Aorta (tissue), 5 donors: Measurements from ENCODE around the gene TAC3. TPM values are rescaled to one million over a fixed set of nuclear protein-coding genes. Genes with fewer than 3 reads are reported as not detected.
"Not testable (repeated sequence)": the region's sequence is repeated elsewhere in the genome, so short reads cannot be mapped to it uniquely, and the experiment has no call there.

Source experiments
- ATAC-seq: fragments of 200-7000 bp; cut with Tn5 transposase; one replicate; pipeline ENCODE4 v1.9.1; 2022; ENCODE audit warnings: moderate library complexity; ENCODE audit not compliant: low FRiP score
- DNase-seq, 2 donors: peaks; one replicate each; pipeline ENCODE4 v3.0.0-alpha.2; 2020
- H3K27ac ChIP-seq, 2 donors: one replicate each; pipeline ENCODE4 v1.5.1; 2013; ENCODE audit warnings: low read length in 2 of 2, mild to moderate bottlenecking in 2 of 2, moderate library complexity in 2 of 2, control low read depth in 1 of 2, inconsistent platforms in 1 of 2, low read depth in 1 of 2
- H3K27me3 ChIP-seq, 2 donors: one replicate each; pipeline ENCODE4 v1.6.1; 2013; ENCODE audit warnings: control low read depth in 1 of 2, low read length in 1 of 2, mild to moderate bottlenecking in 1 of 2, moderate library complexity in 1 of 2; ENCODE audit not compliant: insufficient read depth in 2 of 2, control insufficient read depth in 1 of 2
- H3K36me3 ChIP-seq, 2 donors: one replicate each; pipeline ENCODE4 v1.6.1; 2013; ENCODE audit warnings: control low read depth in 1 of 2, low read length in 1 of 2, mild to moderate bottlenecking in 1 of 2; ENCODE audit not compliant: insufficient read depth in 2 of 2, control insufficient read depth in 1 of 2
- H3K4me1 ChIP-seq, 2 donors: one replicate each; pipeline ENCODE4 v1.6.1; 2013; ENCODE audit warnings: low read length in 2 of 2, control low read depth in 1 of 2, mild to moderate bottlenecking in 1 of 2, moderate library complexity in 1 of 2; ENCODE audit not compliant: insufficient read depth in 2 of 2, control insufficient read depth in 1 of 2
- H3K4me3 ChIP-seq, 2 donors: one replicate each; pipeline ENCODE4 v1.5.1; 2013; ENCODE audit warnings: low read length in 2 of 2, control low read depth in 1 of 2, mild to moderate bottlenecking in 1 of 2
- H3K9me3 ChIP-seq: one replicate; pipeline ENCODE4 v1.6.1; 2013; ENCODE audit warnings: mild to moderate bottlenecking, low read length; ENCODE audit not compliant: control insufficient read depth
- WGBS, 2 donors: extraction: QIAGEN DNeasy Blood & Tissue Kit; methylation state at CpG; one replicate each; pipeline ENCODE4 v1.1.7; 2013; 5-methylcytosine and 5-hydroxymethylcytosine counted together
- intact Hi-C, 2 donors: fragments of 100-400 bp; cut with DNase I; formaldehyde crosslinking; loops; one replicate each; pipeline versions ENCODE4 v1.14.2 to v1.15.0; 2022
- polyA plus RNA-seq, 2 donors: library from polyadenylated mRNA; stranded (reverse); fragments of 200-250 nt; gene quantifications; one replicate each; pipeline ENCODE4 v1.2.3, GENCODE V29; 2013
- total RNA-seq, 2 donors: library from RNA; stranded (reverse); fragmentation: NEBNext Ultra II Directional; extraction: Animal tissue kit (Norgen Biotek cat#: 25700); gene quantifications; one replicate each; pipeline ENCODE4 v1.2.1, GENCODE V29; 2021
- donor health status: healthy with polysubstance abuse.
- donor health status: Bipolar disorder and iron deficiency.
- donor health status: DM: no; HTN: no; CAD: no.
- donor health status: DM: no; HTN: no; CAD: no.
- donor health status: DM: yes; HTN: yes; CAD: no.

The TAC3 gene
- total and polyA plus RNA-seq, 4 donors, result 0.88 TPM; not detected in 3

DNA sequence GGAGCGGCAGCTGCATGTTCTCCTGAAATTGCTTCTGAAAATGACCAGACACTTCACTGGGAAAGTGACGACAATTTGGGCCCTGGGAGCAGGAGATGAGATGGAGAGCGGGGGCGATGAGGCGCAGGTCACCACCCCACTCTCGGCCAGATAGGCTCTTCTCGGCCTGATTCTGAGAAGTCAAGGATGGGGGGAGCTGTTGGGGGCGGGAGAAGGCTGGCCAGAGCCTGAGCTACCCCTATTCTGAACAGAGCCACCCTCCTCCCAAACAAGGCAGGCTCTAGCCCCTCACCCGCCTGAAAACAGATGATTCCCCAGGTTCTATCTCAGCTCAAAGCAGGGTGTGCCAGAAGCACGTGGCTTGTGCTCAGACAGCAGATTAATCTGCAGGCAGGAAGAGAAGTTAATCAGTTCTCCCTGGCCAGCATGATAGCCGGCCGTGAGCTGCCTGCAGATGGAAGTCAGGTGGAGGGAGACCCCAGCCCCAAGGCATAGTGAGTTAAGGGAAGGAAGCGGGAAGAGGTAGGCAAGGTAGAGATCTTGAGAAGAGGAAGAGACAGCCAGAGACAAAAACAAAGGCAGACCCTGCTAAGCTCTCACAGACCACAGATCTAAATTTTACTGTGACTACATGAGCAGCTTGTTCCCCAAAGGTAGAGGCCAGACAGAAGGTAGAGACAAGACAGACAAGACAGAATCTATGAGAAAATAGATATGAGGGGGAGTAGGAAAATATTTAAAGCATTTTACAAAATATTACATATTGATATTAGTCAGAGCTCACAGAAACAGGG lies 10.9 kb upstream of the TAC3 start:
- no peak for DNase-seq
- intact Hi-C loops, result no loop called here
- Histone ChIP-seq H3K27ac (no peak overlapping the region), H3K4me3 (no peak overlapping the region), H3K4me1 (no peaks in the 10 kb centered on the region), H3K9me3 (no peaks in the 10 kb centered on the region), H3K27me3 (no peaks in the 10 kb centered on the region), H3K36me3 (no peaks in the 10 kb centered on the region)
- ATAC-seq, result no peak
- WGBS, 2 donors, result 66 to 68% methylated on average over 13 of the region's 13 CpGs

DNA sequence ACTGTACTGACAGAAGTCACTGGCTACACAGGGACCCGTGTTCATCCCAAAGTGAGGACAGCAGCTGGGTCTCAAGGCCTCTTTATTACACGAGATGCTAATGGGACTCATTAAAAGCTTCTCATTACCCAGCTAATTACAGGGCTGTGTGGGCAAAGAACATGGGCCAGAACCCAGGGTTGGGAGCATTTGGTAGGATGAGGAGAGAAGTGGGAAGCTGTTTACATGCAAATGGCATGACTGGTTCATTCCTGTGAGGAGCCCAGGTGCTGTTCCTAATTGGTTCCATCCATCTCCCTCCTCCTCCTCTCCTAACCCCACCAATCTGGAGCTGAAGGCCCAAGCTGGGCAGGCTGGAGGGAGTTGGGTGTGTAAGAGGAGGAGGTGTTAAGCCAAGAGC lies 8.9 kb upstream of the TAC3 start:
- no peak for ATAC-seq
- no peaks in the 10 kb centered on the region for H3K27me3 ChIP-seq
- H3K9me3 ChIP-seq, result no peaks in the 10 kb centered on the region
- 62 to 67% methylated on average over 2 of the region's 2 CpGs for WGBS, 2 donors
- no peak overlapping the region for H3K4me3 ChIP-seq
- intact Hi-C loops, result no loop called here
- no peak overlapping the region for H3K27ac ChIP-seq
- H3K36me3 ChIP-seq, result no peaks in the 10 kb centered on the region
- no peaks in the 10 kb centered on the region for H3K4me1 ChIP-seq
- no peak for DNase-seq

DNA sequence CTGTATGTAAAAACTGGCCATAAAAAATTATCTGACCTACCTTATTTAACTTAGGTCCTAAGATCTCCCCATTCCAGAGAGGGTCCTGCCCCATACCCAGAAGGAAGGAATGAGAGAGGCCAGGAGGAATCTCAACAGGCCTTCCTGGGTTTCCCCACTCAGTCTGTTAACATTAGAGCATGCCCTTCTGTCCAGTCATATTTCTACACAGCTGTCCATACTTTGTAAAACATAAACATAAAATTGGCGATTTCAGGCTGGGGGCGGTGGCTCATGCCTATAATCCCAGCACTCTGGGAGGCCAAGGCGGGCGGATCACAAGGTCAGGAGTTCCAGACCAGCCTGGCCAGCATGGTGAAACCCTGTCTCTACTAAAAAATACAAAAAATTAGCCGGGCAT lies 6.0 kb upstream of the TAC3 start:
- WGBS, 2 donors, result 90 to 93% methylated on average over 5 of the region's 5 CpGs
- intact Hi-C loops, ATAC-seq, H3K36me3 ChIP-seq, H3K27me3 ChIP-seq, DNase-seq, H3K9me3 ChIP-seq, H3K27ac ChIP-seq, H3K4me3 ChIP-seq, H3K4me1 ChIP-seq: not testable (repeated sequence)

DNA sequence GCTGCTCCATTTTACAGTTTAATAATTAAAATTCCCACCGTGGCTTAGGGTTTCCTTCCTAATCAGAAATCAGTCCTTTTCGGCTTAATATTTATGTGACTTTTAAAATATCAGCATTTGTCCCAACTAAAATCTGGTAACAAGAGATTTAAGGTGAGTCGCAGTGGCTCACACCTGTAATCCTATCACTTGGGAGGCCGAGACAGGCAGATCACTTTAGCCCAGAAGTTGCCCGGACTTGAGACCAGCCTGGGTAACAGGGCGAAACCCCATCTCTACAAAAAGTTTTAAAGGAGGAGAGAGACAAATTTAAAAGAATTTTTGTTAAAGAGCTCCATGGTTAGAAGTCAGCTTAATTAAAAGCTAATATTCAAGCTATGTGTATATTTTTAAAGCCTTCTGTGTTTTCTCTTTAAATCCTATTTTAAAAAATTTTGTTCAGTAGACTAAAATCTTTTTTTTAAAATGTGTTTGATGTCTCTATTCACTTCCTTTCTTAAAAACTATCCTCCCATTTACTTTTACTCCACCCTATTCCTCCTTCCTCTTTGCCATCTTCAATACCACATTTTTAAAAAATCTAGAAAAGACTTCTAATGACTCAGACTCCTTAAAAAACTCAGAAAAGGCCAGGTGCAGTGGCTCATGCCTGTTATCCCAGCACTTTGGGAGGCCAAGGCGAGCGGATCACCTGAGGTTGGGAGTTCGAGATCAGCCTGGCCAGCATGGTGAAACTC lies 3.8 kb upstream of the TAC3 start:
- intact Hi-C loops, result no loop called here

DNA sequence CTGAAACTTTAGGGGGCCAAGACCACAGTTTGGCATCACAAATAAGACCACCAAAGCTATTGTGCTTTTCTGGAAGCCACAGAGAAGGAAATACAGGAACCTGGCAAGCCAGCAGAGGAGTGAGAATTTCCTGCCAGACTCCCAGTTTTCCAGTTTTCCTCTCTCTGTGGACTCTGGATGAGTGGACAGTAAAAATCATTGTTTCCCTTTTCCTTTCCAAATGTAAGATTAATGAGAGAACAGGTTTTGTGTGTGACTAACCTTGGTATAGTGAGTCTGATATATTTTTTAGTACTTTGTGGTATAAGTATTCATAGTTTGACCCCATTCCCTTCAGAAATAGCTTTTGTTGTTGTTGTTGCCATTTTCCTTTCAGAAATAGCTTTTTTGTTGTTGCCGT lies 2.6 kb upstream of the TAC3 start:
- WGBS, 2 donors, result 76 to 78% methylated on average over 1 of the region's 1 CpG

More for the DNA sequence above, 3.8 kb upstream of the TAC3 start:
- DNase-seq (no peak), ATAC-seq (no peak)
- H3K4me3 ChIP-seq, result no peak overlapping the region
- H3K36me3 ChIP-seq, result no peaks in the 10 kb centered on the region
- H3K9me3 ChIP-seq, result no peaks in the 10 kb centered on the region
- H3K27ac ChIP-seq, result no peak overlapping the region
- H3K4me1 ChIP-seq, result no peaks in the 10 kb centered on the region
- H3K27me3 ChIP-seq, result no peaks in the 10 kb centered on the region
- 87 to 90% methylated on average over 9 of the region's 9 CpGs for WGBS, 2 donors

DNA sequence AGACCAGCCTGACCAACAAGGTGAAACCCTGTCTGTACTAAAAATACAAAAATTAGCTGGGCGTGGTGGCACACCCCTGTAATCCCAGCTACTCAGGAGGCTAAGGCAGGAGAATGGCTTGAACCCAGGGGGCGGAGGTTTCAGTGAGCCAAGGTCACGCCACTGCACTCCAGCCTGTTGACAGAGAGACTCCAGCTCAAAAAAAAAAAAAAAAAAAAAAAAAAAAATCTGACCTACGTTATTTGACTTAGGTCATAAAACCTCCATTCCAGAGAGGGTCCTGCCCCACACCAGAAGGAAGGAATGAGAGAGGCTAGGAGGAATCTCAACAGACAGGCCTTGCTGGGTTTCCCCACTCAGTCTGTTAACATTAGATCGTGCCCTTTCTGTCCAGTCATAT lies 2.0 kb upstream of the TAC3 start:
- WGBS, 2 donors, result 70 to 82% methylated on average over 5 of the region's 5 CpGs
- ATAC-seq, DNase-seq, H3K27me3 ChIP-seq, H3K9me3 ChIP-seq, H3K36me3 ChIP-seq, H3K27ac ChIP-seq, H3K4me1 ChIP-seq, H3K4me3 ChIP-seq, intact Hi-C loops: not testable (repeated sequence)

More for the DNA sequence above, 2.6 kb upstream of the TAC3 start:
- no peaks in the 10 kb centered on the region for H3K27me3 ChIP-seq
- no peaks in the 10 kb centered on the region for H3K36me3 ChIP-seq
- ATAC-seq (no peak), DNase-seq (no peak)
- H3K4me3 ChIP-seq, result no peak overlapping the region
- intact Hi-C loops, result no loop called here
- H3K9me3 ChIP-seq, result no peaks in the 10 kb centered on the region
- no peak overlapping the region for H3K27ac ChIP-seq
- H3K4me1 ChIP-seq, result no peaks in the 10 kb centered on the region

DNA sequence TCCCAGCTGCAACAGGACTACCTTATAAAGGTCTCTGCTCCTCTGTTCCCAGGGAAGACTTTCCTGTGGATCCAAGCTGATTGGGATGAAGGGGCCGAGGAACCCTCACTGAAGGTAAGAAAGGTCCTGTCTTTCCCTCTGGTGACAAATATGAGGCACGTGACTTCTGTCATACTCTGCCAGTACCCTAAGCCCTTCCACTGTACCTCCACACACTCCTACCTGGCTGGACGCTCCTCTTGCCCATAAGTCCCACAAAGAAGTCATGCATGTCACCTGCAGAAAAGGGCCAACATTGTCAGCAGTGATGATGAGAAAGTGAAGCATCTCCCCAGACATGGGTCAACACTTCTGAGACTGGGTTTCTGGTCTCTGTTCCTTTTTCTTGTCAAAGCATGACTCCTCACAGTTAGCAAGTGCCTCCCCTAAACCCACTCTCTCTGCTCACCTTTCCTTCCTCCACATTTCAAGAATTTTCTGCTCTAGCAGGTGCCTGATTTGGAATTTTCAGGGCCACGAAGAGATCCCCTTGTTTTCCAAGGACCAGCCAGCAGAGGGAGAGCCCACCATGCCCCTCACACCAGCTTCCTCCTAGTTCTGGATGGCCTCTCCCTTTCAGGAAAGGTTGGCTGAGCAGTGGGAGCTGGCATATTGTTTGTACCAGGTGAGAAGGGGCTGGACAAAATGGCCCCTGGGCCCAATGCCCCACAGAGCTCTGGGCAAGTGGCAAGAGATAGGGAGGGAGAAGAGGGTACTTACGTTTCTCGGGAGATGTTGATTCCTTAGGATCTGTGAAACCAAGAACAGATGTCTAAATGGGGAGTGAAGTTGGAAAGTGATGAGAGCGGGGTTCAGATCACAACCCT lies 3.5 kb downstream of the TAC3 start:
- 72 to 77% methylated on average over 7 of the region's 7 CpGs for WGBS, 2 donors
- DNase-seq, result no peak
- Histone ChIP-seq H3K27ac (no peak overlapping the region), H3K4me3 (no peak overlapping the region), H3K36me3 (no peaks in the 10 kb centered on the region), H3K27me3 (no peaks in the 10 kb centered on the region), H3K9me3 (no peaks in the 10 kb centered on the region), H3K4me1 (no peaks in the 10 kb centered on the region)
- intact Hi-C loops, result no loop called here
- ATAC-seq, result no peak

DNA sequence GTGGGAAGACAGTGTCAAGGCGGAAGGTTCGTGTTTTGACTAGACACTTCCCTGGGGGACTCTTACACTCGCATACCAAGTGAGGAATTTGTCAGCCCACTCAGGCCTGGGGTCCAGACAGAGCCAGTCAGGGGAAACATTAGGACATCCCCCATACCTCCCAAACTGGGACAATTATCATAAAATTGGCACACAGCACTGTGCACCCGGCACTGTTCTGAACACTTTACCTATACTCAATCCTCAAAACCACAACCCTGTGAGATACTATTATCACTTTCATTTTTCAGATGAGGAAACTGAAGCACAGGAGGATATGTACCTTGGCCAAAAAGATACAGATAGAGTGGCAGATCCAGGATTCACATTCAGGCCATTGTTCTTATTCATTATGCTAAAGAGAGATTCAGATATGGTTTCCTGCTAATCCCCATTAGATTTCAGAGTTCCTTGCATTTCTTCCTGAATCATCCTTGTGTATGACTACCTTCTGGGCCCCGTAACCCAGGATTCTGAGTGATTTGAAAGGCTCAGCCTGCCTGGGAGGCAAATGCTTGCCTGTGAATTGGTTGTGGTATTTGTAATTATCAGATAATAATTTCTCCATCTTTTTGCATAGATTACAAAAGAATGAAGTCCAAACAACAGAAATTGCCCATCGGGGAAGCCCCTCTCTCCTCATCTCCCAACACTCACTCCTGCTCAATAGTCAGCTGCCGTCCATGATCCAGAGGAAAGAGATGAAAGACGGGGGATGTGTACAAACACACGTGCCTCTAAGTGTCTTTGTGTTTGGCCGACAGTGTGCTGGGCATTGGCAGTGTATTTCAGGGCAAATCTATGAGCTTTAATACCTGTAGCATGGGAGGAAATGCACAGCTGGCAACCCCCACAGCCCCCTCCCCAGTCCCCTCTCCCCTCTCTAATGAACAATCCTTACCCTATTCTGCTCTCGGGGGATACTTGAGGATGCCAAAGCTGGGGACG lies 4.6 kb downstream of the TAC3 start:
- Histone ChIP-seq H3K4me1 (no peaks in the 10 kb centered on the region), H3K4me3 (no peak overlapping the region), H3K36me3 (no peaks in the 10 kb centered on the region), H3K27me3 (no peaks in the 10 kb centered on the region), H3K27ac (no peak overlapping the region), H3K9me3 (no peaks in the 10 kb centered on the region)
- intact Hi-C loops, result no loop called here
- WGBS, 2 donors, result 50 to 53% methylated on average over 12 of the region's 12 CpGs
- DNase-seq, result no peak
- no peak for ATAC-seq
